Rectal smooth muscle tissue (tissue), 1 donor: ENCODE data around the gene ELP4.
"Not testable (repeated sequence)": the region's sequence is repeated elsewhere in the genome, so short reads cannot be mapped to it uniquely, and the experiment has no call there.

Source experiments
- H3K27ac ChIP-seq: one replicate; pipeline ENCODE4 v1.7.0; 2013; ENCODE audit warnings: low read depth, low read length, inconsistent platforms
- H3K27me3 ChIP-seq: one replicate; pipeline ENCODE4 v1.7.0; 2013; ENCODE audit warnings: low read length; ENCODE audit not compliant: control insufficient read depth, insufficient read depth
- H3K36me3 ChIP-seq: one replicate; pipeline ENCODE4 v1.7.0; 2013; ENCODE audit warnings: low read length; ENCODE audit not compliant: control insufficient read depth, insufficient read depth
- H3K4me1 ChIP-seq: one replicate; pipeline ENCODE4 v1.7.0; 2013; ENCODE audit warnings: low read length; ENCODE audit not compliant: control insufficient read depth, insufficient read depth
- H3K4me3 ChIP-seq: one replicate; pipeline ENCODE4 v1.7.0; 2013; ENCODE audit warnings: low read length
- H3K9ac ChIP-seq: one replicate; pipeline ENCODE4 v1.7.0; 2013; ENCODE audit warnings: low read length

Gene ELP4

GRCh38 chr11:31655483-31655882 lies 145.9 kb downstream of the ELP4 start:
- Histone ChIP-seq H3K4me3 (no peak overlapping the region), H3K4me1 (no peaks in the 10 kb centered on the region), H3K27ac (no peak overlapping the region), H3K9ac (no peak overlapping the region), H3K36me3 (no peaks in the 10 kb centered on the region), H3K27me3 (no peaks in the 10 kb centered on the region)

- Histone ChIP-seq H3K27me3 (no peaks in the 10 kb centered on the region), H3K27ac (no peak overlapping the region), H3K4me3 (no peak overlapping the region), H3K36me3 (no peaks in the 10 kb centered on the region), H3K4me1 (no peaks in the 10 kb centered on the region), H3K9ac (no peak overlapping the region)
Measured at GRCh38 chr11:31656051-31656450, 146.5 kb downstream of the ELP4 start.

DNA sequence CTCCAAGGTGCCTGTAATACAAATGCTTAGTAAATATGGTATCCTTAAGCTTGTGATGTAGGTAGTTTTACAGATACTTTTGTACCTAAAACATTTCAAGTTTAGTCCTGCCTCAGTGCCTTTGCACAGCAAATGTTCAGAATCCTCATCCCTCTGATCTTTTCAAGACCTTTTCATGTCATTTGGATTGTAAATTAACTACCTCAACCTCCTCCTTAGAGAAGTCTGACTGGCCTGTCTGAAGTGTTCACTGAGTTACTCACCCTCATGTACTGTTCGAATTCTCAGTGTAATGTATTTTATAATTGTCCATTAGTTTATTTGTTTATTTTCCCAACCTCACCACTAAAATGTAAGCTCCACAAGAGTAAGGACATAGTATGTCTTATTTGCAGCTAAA lies 147.5 kb downstream of the ELP4 start:
- Histone ChIP-seq H3K4me3 (no peak overlapping the region), H3K4me1 (no peaks in the 10 kb centered on the region), H3K36me3 (no peaks in the 10 kb centered on the region), H3K9ac (no peak overlapping the region), H3K27me3 (no peaks in the 10 kb centered on the region), H3K27ac (no peak overlapping the region)

GRCh38 chr11:31664129-31664528 lies 154.6 kb downstream of the ELP4 start:
- H3K4me1 ChIP-seq = no peaks in the 10 kb centered on the region
- H3K27me3 ChIP-seq = no peaks in the 10 kb centered on the region
- no peak overlapping the region for H3K9ac ChIP-seq
- H3K27ac ChIP-seq = no peak overlapping the region
- no peak overlapping the region for H3K4me3 ChIP-seq
- no peaks in the 10 kb centered on the region for H3K36me3 ChIP-seq

DNA sequence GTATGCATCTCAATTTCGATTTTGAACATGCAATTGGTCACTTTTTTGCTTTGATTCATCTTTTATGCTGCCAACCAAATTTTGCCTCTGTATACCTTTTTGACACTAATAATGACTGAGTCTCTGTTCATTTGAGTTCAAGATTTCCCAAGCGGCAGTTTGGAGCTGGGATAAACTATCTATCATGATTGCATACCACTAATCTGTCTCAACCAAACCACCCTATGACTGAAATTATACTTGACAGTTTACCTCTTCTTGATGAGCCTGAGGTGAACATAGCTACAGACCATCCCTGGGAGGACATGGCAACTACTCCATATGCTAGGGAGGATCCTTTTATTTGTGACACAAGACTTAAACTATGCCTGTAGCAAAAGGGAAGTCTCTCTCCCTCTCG lies 155.4 kb downstream of the ELP4 start:
- no peaks in the 10 kb centered on the region for H3K36me3 ChIP-seq
- H3K4me3 ChIP-seq = no peak overlapping the region
- H3K27me3 ChIP-seq = no peaks in the 10 kb centered on the region
- no peak overlapping the region for H3K27ac ChIP-seq
- no peaks in the 10 kb centered on the region for H3K4me1 ChIP-seq
- H3K9ac ChIP-seq = no peak overlapping the region

- Histone ChIP-seq H3K4me3 (no peak overlapping the region), H3K36me3 (no peaks in the 10 kb centered on the region), H3K9ac (no peak overlapping the region), H3K27ac (no peak overlapping the region), H3K27me3 (no peaks in the 10 kb centered on the region), H3K4me1 (no peaks in the 10 kb centered on the region)
Measured at GRCh38 chr11:31671681-31672080, 162.1 kb downstream of the ELP4 start.

DNA sequence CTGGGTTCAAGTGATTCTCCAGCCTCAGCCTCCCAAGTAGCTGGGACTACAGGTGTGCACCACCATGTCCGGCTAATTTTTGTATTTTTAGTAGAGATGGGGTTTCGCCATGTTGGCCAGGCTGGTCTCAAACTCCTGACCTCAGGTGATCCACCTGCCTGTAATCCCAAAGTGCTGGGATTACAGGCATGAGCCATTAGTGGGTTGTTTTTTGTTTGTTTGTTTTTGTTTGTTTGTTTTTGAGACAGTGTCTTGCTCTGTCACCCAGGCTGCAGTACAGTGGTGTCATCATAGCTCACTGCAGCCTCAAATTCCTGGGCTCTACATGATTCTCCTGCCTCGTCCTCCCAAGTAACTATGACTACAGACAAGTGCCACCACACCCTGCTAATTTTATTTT lies 163.5 kb downstream of the ELP4 start:
- not testable (repeated sequence) for H3K27ac ChIP-seq, H3K4me3 ChIP-seq, H3K4me1 ChIP-seq, H3K27me3 ChIP-seq, H3K9ac ChIP-seq, H3K36me3 ChIP-seq

- H3K4me3 ChIP-seq = no peak overlapping the region
- H3K27me3 ChIP-seq = no peaks in the 10 kb centered on the region
- no peak overlapping the region for H3K9ac ChIP-seq
- H3K4me1 ChIP-seq = no peaks in the 10 kb centered on the region
- H3K36me3 ChIP-seq = no peaks in the 10 kb centered on the region
- no peak overlapping the region for H3K27ac ChIP-seq
Measured at GRCh38 chr11:31676280-31676982, 166.9 kb downstream of the ELP4 start.

- Histone ChIP-seq H3K36me3 (no peaks in the 10 kb centered on the region), H3K9ac (no peak overlapping the region), H3K27me3 (no peaks in the 10 kb centered on the region), H3K4me1 (no peaks in the 10 kb centered on the region), H3K27ac (no peak overlapping the region), H3K4me3 (no peak overlapping the region)
Measured at GRCh38 chr11:31680770-31681169, 171.2 kb downstream of the ELP4 start.

DNA sequence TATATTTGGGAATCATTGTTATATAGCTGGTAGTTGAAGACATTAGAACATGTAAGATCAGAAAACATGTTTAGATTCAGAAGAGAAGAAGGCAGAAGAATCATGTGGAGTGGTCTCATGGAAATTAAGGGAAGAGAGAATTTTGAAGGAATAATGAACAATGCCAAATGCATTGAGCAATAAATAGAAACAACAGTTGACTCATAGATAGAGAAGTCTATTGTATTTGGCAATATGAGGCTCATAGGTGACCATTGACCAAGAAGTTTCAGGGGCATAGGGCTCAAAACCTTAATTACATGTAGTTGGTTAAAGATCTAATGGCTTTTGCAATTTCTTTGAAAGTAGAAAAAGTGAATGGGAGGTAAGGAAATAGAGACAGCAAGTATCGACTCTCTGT lies 177.7 kb downstream of the ELP4 start:
- Histone ChIP-seq H3K27me3 (no peaks in the 10 kb centered on the region), H3K4me1 (no peaks in the 10 kb centered on the region), H3K9ac (no peak overlapping the region), H3K4me3 (no peak overlapping the region), H3K27ac (no peak overlapping the region), H3K36me3 (no peaks in the 10 kb centered on the region)

GRCh38 chr11:31687861-31688260 lies 178.3 kb downstream of the ELP4 start:
- no peaks in the 10 kb centered on the region for H3K27me3 ChIP-seq
- no peak overlapping the region for H3K9ac ChIP-seq
- no peak overlapping the region for H3K4me3 ChIP-seq

DNA sequence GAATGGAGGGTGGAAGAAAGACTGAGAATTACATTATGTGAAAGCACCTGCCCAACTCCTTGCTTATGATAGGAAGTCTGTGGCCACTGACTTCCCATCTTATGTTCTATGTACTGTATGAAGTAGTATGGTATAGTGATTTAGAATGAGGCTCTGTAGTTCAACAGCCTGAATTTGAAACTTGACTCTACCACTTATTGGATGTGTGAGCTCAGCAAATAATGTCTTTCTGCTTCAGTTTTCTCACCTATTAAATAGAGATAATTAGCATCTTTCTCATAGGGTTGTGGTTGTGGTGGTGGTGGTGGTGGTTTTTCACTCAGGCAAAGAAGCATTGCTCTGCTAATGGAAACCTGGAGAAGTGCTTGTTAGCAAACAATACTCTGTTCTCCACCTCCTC lies 180.0 kb downstream of the ELP4 start:
- Histone ChIP-seq H3K36me3 (no peaks in the 10 kb centered on the region), H3K27ac (no peak overlapping the region), H3K4me3 (no peak overlapping the region), H3K4me1 (no peaks in the 10 kb centered on the region), H3K9ac (no peak overlapping the region), H3K27me3 (no peaks in the 10 kb centered on the region)

More at GRCh38 chr11:31687861-31688260, 178.3 kb downstream of the ELP4 start:
- no peak overlapping the region for H3K27ac ChIP-seq
- no peaks in the 10 kb centered on the region for H3K36me3 ChIP-seq
- H3K4me1 ChIP-seq = no peaks in the 10 kb centered on the region

- Histone ChIP-seq H3K4me1 (no peaks in the 10 kb centered on the region), H3K9ac (no peak overlapping the region), H3K4me3 (no peak overlapping the region), H3K36me3 (no peaks in the 10 kb centered on the region), H3K27ac (no peak overlapping the region), H3K27me3 (no peaks in the 10 kb centered on the region)
Measured at GRCh38 chr11:31690041-31690440, 180.5 kb downstream of the ELP4 start.
